HCT116 (cell line): Measurements from ENCODE around the gene LTBP1. TPM values are rescaled to one million over a fixed set of nuclear protein-coding genes. Genes with fewer than 3 reads are reported as not detected.

Source experiments
- ATAC-seq: fragments of 200-7000 bp; cut with Tn5 transposase; 2 replicates; pipeline ENCODE4 v1.9.1; 2020; ENCODE audit warnings: mild to moderate bottlenecking, moderate library complexity
- BruUV-seq: library from RNA; stranded (reverse); fragments of 400-500 nt; replicated peaks from 2 replicates; lab custom pipeline; 2021; lab: Mats Ljungman, UMichigan
- CTCF ChIA-PET: fragments of 300-600 bp; sonication (Branson Sonifier 250); formaldehyde crosslinking; loops from one replicate; lab custom pipeline; 2021; ENCODE audit warnings: antibody characterized with exemption; lab: Charles Lee
- POLR2A ChIA-PET: fragments of 300-600, 350-600 bp; sonication (Branson Sonifier 250); formaldehyde crosslinking; loops from one replicate; lab custom pipeline; 2021; ENCODE audit warnings: antibody characterized with exemption; lab: Charles Lee
- RAD21 ChIA-PET, 2 experiments: fragments of 300-600 bp; sonication (Branson Sonifier 250); formaldehyde crosslinking; loops; one replicate each; lab custom pipeline; 2023; ENCODE audit warnings: low total read pairs in 2 of 2; ENCODE audit not compliant: uncharacterized antibody in 2 of 2, unreplicated experiment in 2 of 2, low non-redundant PET in 1 of 2; lab: Charles Lee
- DNase-seq: peaks from one replicate; pipeline ENCODE4 v3.0.0-alpha.2; 2010; ENCODE audit warnings: low read depth, low spot score
- H2AFZ ChIP-seq: fragments of 200-600 bp; shearing (Covaris generic), sonication (generic); 2 replicates; pipeline ENCODE4 v1.6.1; 2017; ENCODE audit warnings: low read depth, mixed run types, mixed read lengths, antibody characterized with exemption, low read length; ENCODE audit not compliant: poor library complexity, severe bottlenecking
- H3K27ac ChIP-seq: 2 replicates; pipeline ENCODE4 v1.5.1; 2012; ENCODE audit warnings: low read depth, low read length
- H3K27me3 ChIP-seq: fragments of 200-600 bp; sonication (generic); 2 replicates; pipeline ENCODE4 v1.6.1; 2016; ENCODE audit warnings: mixed run types, low read length, mixed read lengths; ENCODE audit not compliant: insufficient read depth
- H3K36me3 ChIP-seq, 2 experiments: fragments of 200-500 bp in 1 of 2; fragments of 200-600 bp in 1 of 2; sonication (Bioruptor generic) in 1 of 2; sonication (generic) in 1 of 2; 2 replicates each; pipeline versions ENCODE4 v1.5.1 to v1.6.1; 2014 to 2016; ENCODE audit warnings: low read length in 2 of 2, inconsistent platforms in 1 of 2, mixed read lengths in 1 of 2, mixed run types in 1 of 2; ENCODE audit not compliant: insufficient read depth in 2 of 2, control insufficient read depth in 1 of 2
- H3K4me1 ChIP-seq, 2 experiments: fragments of 200-600 bp in 1 of 2; sonication (generic) in 1 of 2; 2 replicates each; pipeline versions ENCODE4 v1.5.1 to v1.6.1; 2012 to 2017; ENCODE audit warnings: low read length in 2 of 2, inconsistent platforms in 1 of 2, mild to moderate bottlenecking in 1 of 2, mixed read lengths in 1 of 2, mixed run types in 1 of 2, moderate library complexity in 1 of 2; ENCODE audit not compliant: insufficient read depth in 2 of 2, control insufficient read depth in 1 of 2
- H3K4me2 ChIP-seq: fragments of 200-600 bp; sonication (generic); 2 replicates; pipeline ENCODE4 v1.6.1; 2017; ENCODE audit warnings: mixed run types, low read length, mixed read lengths
- H3K4me3 ChIP-seq, 2 experiments: fragments of 200-600 bp in 1 of 2; sonication (generic) in 1 of 2; replicated peaks in 1 of 2; 2 replicates each; pipeline ENCODE4 v1.5.1; 2011 to 2016; ENCODE audit warnings: low read length in 2 of 2, control low read depth in 1 of 2, low read depth in 1 of 2, mild to moderate bottlenecking in 1 of 2, mixed read lengths in 1 of 2, mixed run types in 1 of 2
- H3K79me2 ChIP-seq: fragments of 200-600 bp; sonication (generic); 2 replicates; pipeline ENCODE4 v1.6.1; 2017; ENCODE audit warnings: mild to moderate bottlenecking, mixed run types, low read length, moderate library complexity, mixed read lengths; ENCODE audit not compliant: insufficient read depth
- H3K9ac ChIP-seq: fragments of 200-600 bp; sonication (generic); 2 replicates; pipeline ENCODE4 v1.6.1; 2016; ENCODE audit warnings: low read length, mixed read lengths
- H3K9me2 ChIP-seq: fragments of 200-600 bp; sonication (generic), shearing (Covaris generic); 2 replicates; pipeline ENCODE4 v1.6.1; 2017; ENCODE audit warnings: mixed run types, mild to moderate bottlenecking, moderate library complexity; ENCODE audit not compliant: insufficient read depth
- H3K9me3 ChIP-seq, 2 experiments: fragments of 200-500 bp in 1 of 2; fragments of 200-600 bp in 1 of 2; sonication (Bioruptor generic) in 1 of 2; sonication (generic) in 1 of 2; 2 replicates each; pipeline ENCODE4 v1.6.1; 2014 to 2017; ENCODE audit warnings: low read length in 2 of 2, mixed read lengths in 2 of 2, inconsistent platforms in 1 of 2, low read depth in 1 of 2, mild to moderate bottlenecking in 1 of 2, mixed run types in 1 of 2, moderate library complexity in 1 of 2; ENCODE audit not compliant: control insufficient read depth in 1 of 2, insufficient read depth in 1 of 2
- H4K20me1 ChIP-seq: fragments of 200-600 bp; sonication (generic), shearing (Covaris generic); 2 replicates; pipeline ENCODE4 v1.6.1; 2017; ENCODE audit warnings: mixed run types, mild to moderate bottlenecking, moderate library complexity; ENCODE audit not compliant: insufficient read depth
- CBX3 ChIP-seq: IDR thresholded peaks from 2 replicates; pipeline ENCODE4 v1.6.1; 2012; ENCODE audit warnings: low read depth
- EGR1 ChIP-seq: IDR thresholded peaks from 2 replicates; pipeline ENCODE4 v1.6.1; 2012; ENCODE audit warnings: low read depth
- ELF1 ChIP-seq: IDR thresholded peaks from 2 replicates; pipeline ENCODE4 v1.6.1; 2012; ENCODE audit warnings: low read depth, borderline replicate concordance
- EZH2 ChIP-seq: fragments of 200-600 bp; sonication (generic); IDR thresholded peaks from 2 replicates; pipeline ENCODE4 v1.6.1; 2017; ENCODE audit warnings: antibody characterized with exemption, mixed run types
- EZH2phosphoT487 ChIP-seq: fragments of 200-600 bp; IDR thresholded peaks from 2 replicates; pipeline ENCODE4 v1.6.1; 2018; ENCODE audit warnings: antibody characterized with exemption, borderline replicate concordance
- JUND ChIP-seq: IDR thresholded peaks from 2 replicates; pipeline ENCODE4 v1.6.1; 2012
- POLR2A ChIP-seq: IDR thresholded peaks from 2 replicates; pipeline ENCODE4 v1.7.0; 2011; ENCODE audit warnings: borderline replicate concordance; ENCODE audit not compliant: insufficient read depth, insufficient read length; ENCODE audit errors: extremely low read depth
- POLR2AphosphoS5 ChIP-seq: IDR thresholded peaks from 2 replicates; pipeline ENCODE4 v1.6.1; 2011; ENCODE audit warnings: mild to moderate bottlenecking, low read depth, low read length, moderate library complexity
- RAD21 ChIP-seq: IDR thresholded peaks from 2 replicates; pipeline ENCODE4 v1.6.1; 2012; ENCODE audit warnings: low read depth, mild to moderate bottlenecking
- SP1 ChIP-seq: IDR thresholded peaks from 2 replicates; pipeline ENCODE4 v1.6.1; 2012; ENCODE audit warnings: low read depth
- SRF ChIP-seq: IDR thresholded peaks from 2 replicates; pipeline ENCODE4 v1.6.1; 2012; ENCODE audit warnings: low read depth
- YY1 ChIP-seq: IDR thresholded peaks from 2 replicates; pipeline ENCODE4 v1.6.1; 2011; ENCODE audit warnings: low read length, low read depth, moderate library complexity, mild to moderate bottlenecking; ENCODE audit not compliant: insufficient replicate concordance; ENCODE audit errors: extremely low read depth
- ZFX ChIP-seq: fragments of 450-650 bp; IDR thresholded peaks from 2 replicates; pipeline ENCODE4 v1.6.1; 2017
- ZNF274 ChIP-seq: fragments of 200-500 bp; sonication (Bioruptor generic); IDR thresholded peaks from 2 replicates; pipeline ENCODE4 v1.6.1; 2014; ENCODE audit warnings: mild to moderate bottlenecking, low read depth, low read length, inconsistent platforms
- intact Hi-C: fragments of 100-400 bp; cut with micrococcal nuclease; formaldehyde crosslinking; loops from 2 replicates; pipeline ENCODE4 v1.10.0; 2022
- total RNA-seq: library from RNA; stranded (reverse); gene quantifications from one replicate; pipeline ENCODE4 v1.2.1, GENCODE V29; 2021; ENCODE audit not compliant: unreplicated experiment
- TF ChIP-seq, protein P1 (sequence below): IDR thresholded peaks from 2 replicates; pipeline ENCODE4 v1.6.1; 2011; ENCODE audit warnings: mild to moderate bottlenecking, low read length, moderate library complexity; ENCODE audit not compliant: insufficient replicate concordance; ENCODE audit errors: extremely low read depth
- TF ChIP-seq, protein P2 (sequence below): IDR thresholded peaks from 2 replicates; pipeline ENCODE4 v1.6.1; 2012; ENCODE audit warnings: low read depth
- TF ChIP-seq, protein P3 (sequence below): IDR thresholded peaks from 2 replicates; pipeline ENCODE4 v1.6.1; 2012

Gene LTBP1
- total RNA-seq, 1 experiment from 2014 or later = 5.1 TPM

DNA sequence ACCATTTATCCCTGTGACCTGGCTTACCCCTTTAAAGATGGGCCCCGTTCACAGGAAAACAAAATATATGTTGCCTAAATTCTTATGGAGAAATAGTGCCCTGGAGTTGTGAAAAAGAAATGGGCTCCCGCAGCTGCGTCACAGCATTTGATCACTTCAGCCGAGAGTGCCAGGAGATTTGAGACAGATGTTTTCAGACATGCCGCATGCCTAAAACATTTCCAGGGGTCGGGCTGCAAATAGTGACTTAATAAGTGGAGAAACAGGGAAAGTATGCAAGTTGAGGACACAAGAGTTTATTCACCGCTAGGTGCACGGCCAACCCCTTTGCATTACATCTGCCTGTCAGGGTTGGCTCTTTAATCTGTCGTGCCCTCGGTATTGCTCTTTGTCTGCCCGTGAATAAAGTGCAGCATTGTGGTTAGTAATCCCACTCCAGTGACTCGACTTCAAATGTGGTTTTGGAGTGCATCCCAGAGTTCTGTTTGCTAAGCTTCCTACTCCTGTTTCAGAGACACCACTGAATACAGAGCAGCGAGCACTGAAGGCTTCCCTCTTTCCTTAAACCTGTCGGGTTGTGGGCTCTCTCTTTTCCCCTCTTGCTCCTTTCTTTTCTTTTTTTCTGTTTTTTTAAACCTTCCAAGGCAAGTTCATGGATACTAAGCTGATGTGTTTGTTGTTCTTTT is 187.5 kb downstream of the LTBP1 start (continued):
- TF ChIP-seq ELF1 (no peak), ZFX (no peak), POLR2A (no peak), EZH2 (no peak)

DNA sequence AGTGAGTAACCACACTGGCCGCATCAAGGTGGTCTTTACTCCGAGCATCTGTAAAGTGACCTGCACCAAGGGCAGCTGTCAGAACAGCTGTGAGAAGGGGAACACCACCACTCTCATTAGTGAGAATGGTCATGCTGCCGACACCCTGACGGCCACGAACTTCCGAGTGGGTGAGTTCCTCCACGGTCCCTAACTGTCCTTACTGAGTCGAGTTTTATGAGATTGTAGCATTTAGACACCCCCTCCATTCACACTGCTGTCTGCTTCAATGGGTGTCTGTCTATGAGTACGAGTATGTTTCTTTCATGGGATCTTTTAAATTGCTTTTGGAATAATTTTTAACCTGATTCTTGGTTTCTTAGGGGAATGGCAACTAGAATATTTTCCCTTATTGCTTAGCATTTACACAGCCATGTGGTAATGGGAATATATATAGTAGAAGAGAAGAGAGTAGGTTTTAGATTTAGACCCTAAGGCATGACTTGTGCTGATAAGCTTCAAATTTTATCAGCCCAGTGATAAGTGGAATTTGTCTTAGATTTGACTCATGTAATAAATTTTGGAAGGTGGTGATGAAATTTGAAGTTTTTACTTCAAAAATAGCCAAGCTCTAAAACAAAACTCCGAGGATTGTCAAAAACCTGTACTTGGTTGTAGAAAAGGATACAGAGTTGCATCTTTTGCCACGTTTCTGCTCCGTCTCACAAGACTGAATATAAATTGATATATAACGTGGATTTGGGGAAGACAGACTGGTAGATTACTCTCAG is 188.2 kb downstream of the LTBP1 start:
- intact Hi-C loops = no loop called here
- Histone ChIP-seq H3K79me2 (no peaks in the 10 kb centered on the region), H3K27me3 (peaks cover 41% of the 10 kb centered on the region), H3K36me3 (no peaks in the 10 kb centered on the region), H3K4me1 (peaks cover 11 to 14% of the 10 kb centered on the region in 2 experiments), H4K20me1 (no peaks in the 10 kb centered on the region), H3K9me2 (no peaks in the 10 kb centered on the region), H3K27ac (no peak overlapping the region), H3K4me3 (0 out of 4 replicates have a peak overlapping the region, but pooled peaks of 1 of the 2 experiments have one; percentile 21), H3K9me3 (no peaks in the 10 kb centered on the region), H3K9ac (no peak overlapping the region), H2AFZ (no peak overlapping the region), H3K4me2 (peak overlapping the region; percentile 62)
- ChIA-PET RAD21 (no interaction called here), CTCF (no interaction called here), POLR2A (no interaction called here)
- peak; percentile 45 for ATAC-seq
- no peak for DNase-seq
- no TSS peak for BruUV-seq
- TF ChIP-seq SP1 (no peak), POLR2AphosphoS5 (no peak), EZH2 (no peak), EZH2phosphoT487 (no peak), YY1 (no peak), SRF (no peak), EGR1 (no peak), POLR2A (no peak), RAD21 (no peak), ZNF274 (no peak), ELF1 (no peak), CBX3 (no peak), JUND (no peak)
- TF ChIP-seq, protein P1, sequence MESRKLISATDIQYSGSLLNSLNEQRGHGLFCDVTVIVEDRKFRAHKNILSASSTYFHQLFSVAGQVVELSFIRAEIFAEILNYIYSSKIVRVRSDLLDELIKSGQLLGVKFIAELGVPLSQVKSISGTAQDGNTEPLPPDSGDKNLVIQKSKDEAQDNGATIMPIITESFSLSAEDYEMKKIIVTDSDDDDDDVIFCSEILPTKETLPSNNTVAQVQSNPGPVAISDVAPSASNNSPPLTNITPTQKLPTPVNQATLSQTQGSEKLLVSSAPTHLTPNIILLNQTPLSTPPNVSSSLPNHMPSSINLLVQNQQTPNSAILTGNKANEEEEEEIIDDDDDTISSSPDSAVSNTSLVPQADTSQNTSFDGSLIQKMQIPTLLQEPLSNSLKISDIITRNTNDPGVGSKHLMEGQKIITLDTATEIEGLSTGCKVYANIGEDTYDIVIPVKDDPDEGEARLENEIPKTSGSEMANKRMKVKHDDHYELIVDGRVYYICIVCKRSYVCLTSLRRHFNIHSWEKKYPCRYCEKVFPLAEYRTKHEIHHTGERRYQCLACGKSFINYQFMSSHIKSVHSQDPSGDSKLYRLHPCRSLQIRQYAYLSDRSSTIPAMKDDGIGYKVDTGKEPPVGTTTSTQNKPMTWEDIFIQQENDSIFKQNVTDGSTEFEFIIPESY = no peak
- TF ChIP-seq, protein P2, sequence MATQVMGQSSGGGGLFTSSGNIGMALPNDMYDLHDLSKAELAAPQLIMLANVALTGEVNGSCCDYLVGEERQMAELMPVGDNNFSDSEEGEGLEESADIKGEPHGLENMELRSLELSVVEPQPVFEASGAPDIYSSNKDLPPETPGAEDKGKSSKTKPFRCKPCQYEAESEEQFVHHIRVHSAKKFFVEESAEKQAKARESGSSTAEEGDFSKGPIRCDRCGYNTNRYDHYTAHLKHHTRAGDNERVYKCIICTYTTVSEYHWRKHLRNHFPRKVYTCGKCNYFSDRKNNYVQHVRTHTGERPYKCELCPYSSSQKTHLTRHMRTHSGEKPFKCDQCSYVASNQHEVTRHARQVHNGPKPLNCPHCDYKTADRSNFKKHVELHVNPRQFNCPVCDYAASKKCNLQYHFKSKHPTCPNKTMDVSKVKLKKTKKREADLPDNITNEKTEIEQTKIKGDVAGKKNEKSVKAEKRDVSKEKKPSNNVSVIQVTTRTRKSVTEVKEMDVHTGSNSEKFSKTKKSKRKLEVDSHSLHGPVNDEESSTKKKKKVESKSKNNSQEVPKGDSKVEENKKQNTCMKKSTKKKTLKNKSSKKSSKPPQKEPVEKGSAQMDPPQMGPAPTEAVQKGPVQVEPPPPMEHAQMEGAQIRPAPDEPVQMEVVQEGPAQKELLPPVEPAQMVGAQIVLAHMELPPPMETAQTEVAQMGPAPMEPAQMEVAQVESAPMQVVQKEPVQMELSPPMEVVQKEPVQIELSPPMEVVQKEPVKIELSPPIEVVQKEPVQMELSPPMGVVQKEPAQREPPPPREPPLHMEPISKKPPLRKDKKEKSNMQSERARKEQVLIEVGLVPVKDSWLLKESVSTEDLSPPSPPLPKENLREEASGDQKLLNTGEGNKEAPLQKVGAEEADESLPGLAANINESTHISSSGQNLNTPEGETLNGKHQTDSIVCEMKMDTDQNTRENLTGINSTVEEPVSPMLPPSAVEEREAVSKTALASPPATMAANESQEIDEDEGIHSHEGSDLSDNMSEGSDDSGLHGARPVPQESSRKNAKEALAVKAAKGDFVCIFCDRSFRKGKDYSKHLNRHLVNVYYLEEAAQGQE = no peak
- TF ChIP-seq, protein P3, sequence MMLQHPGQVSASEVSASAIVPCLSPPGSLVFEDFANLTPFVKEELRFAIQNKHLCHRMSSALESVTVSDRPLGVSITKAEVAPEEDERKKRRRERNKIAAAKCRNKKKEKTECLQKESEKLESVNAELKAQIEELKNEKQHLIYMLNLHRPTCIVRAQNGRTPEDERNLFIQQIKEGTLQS = no peak
